SK-MEL-5 (cell line): Measurements from ENCODE around the gene MDK. TPM values are rescaled to one million over a fixed set of nuclear protein-coding genes. Genes with fewer than 3 reads are reported as not detected.
A peak's percentile ranks its signal among the peaks of the same experiment; 100 is the strongest.
"Not testable (repeated sequence)": the region's sequence is repeated elsewhere in the genome, so short reads cannot be mapped to it uniquely, and the experiment has no call there.

Source experiments
- DNase-seq: peaks from one replicate; pipeline ENCODE4 v3.0.0-alpha.2; 2016; ENCODE audit warnings: low read depth, low spot score
- in situ Hi-C: cut with HindIII; loops from 2 replicates; pipeline ENCODE4 v1.10.0; 2016; ENCODE audit warnings: low sequenced_read_pairs, high pct_unique_total_duplicates, low pct_unique_long_range_greater_than_20kb
- total RNA-seq: library from RNA; depleted of rRNA; stranded (reverse); fragments of >200 nt; shearing (Covaris generic); gene quantifications from 2 replicates; pipeline ENCODE4 v1.2.3, GENCODE V29; 2014

The MDK gene
- total RNA-seq, 1 experiment from 2014 or later: 4.7 TPM

- in situ Hi-C loops: no loop called here
- DNase-seq: peak; percentile 49
Observed at GRCh38 chr11:46363031-46363407, 18.4 kb upstream of the MDK start.

- peak; percentile 68 for DNase-seq
- in situ Hi-C loops: no loop called here
Observed at GRCh38 chr11:46363455-46364005, 17.9 kb upstream of the MDK start.

- DNase-seq: no peak
- in situ Hi-C loops: no loop called here
Observed at GRCh38 chr11:46364056-46364455, 17.4 kb upstream of the MDK start.

DNA sequence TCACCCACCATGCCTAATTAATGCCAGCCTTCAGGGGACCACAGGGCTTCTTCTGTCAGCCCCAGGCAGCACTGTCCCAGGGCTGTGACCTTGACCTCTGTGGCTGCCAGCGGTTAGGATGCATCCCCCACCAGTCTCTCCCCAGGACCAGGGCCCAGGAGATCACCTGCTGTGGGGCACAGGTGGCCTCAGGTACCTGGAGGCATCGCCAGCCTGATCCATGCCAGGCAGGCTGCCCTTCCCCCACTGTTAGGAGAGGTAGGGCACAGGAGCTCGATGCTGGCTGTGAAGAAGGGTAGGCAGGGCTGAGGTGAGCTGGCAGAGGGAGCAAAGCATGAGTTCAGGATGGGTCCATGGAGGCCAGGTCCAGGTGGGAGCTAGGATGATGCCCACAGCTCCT lies 16.7 kb upstream of the MDK start:
- in situ Hi-C loops: no loop called here
- DNase-seq: no peak

GRCh38 chr11:46366260-46366659 lies 15.2 kb upstream of the MDK start:
- in situ Hi-C loops: no loop called here
- DNase-seq: no peak

GRCh38 chr11:46366661-46367161 lies 14.8 kb upstream of the MDK start:
- in situ Hi-C loops: no loop called here
- no peak for DNase-seq

- peak; percentile 43 for DNase-seq
- in situ Hi-C loops: no loop called here
Observed at GRCh38 chr11:46367244-46367915, 14.1 kb upstream of the MDK start.

GRCh38 chr11:46367916-46368267 lies 13.6 kb upstream of the MDK start:
- in situ Hi-C loops: no loop called here
- DNase-seq: no peak

GRCh38 chr11:46369458-46370152 lies 11.9 kb upstream of the MDK start:
- DNase-seq: peak; percentile 78
- in situ Hi-C loops: no loop called here

DNA sequence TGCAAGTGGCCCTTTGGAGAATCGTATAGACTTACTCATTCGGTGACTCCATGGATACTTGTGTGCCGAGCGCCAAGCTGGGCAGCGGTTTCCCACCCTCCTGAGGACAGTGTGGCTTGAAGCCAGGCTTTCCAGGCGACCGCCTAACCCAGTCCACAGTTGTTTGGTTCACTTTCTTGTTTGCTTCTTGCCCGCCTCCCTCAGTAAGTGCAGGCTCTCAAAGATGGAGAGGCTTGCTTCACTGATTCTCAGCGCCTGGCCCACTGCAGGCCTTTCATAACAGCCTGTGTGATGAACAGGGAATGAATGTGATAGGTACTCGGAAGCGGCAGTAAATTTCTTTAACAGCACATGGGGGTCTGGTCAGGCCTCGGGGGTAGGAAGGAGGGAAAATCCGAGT lies 11.2 kb upstream of the MDK start:
- DNase-seq: no peak
- in situ Hi-C loops: no loop called here

DNA sequence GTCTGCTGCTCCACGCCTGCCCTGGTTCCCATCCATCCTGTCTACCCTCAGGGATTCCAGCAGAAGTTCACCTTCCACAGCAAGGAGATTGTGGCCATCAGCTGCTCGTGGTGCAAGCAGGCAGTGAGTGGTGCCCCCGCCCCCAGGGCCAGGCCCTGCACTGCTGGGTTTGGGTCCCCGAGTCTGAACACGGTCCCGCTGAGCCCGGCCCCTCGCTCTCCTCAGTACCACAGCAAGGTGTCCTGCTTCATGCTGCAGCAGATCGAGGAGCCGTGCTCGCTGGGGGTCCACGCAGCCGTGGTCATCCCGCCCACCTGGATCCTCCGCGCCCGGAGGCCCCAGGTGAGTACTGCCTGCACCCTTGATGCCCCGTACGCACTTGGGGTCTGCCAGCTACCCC lies 10.2 kb upstream of the MDK start:
- DNase-seq, in situ Hi-C loops: not testable (repeated sequence)

DNA sequence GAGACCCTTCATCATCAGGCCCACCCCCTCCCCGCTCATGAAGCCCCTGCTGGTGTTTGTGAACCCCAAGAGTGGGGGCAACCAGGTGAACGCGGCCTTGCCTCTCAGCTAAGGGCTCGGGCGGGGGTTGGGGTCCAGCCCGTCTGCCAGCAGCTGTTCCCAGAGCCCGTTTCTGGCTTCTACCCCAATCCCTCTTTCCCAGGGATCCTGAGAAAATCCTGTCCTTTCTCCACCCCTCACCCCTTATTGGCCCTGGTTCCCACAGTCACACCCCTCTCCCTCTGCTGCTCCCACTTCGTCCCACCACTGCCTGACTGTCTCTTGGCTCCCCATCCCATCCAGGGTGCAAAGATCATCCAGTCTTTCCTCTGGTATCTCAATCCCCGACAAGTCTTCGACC lies 9.4 kb upstream of the MDK start:
- in situ Hi-C loops: no loop called here
- DNase-seq: no peak

GRCh38 chr11:46372501-46372900 lies 9.0 kb upstream of the MDK start:
- in situ Hi-C loops: not testable (repeated sequence)

GRCh38 chr11:46373787-46374740 lies 7.4 kb upstream of the MDK start:
- no peak for DNase-seq

More at GRCh38 chr11:46372501-46372900, 9.0 kb upstream of the MDK start:
- not testable (repeated sequence) for DNase-seq

DNA sequence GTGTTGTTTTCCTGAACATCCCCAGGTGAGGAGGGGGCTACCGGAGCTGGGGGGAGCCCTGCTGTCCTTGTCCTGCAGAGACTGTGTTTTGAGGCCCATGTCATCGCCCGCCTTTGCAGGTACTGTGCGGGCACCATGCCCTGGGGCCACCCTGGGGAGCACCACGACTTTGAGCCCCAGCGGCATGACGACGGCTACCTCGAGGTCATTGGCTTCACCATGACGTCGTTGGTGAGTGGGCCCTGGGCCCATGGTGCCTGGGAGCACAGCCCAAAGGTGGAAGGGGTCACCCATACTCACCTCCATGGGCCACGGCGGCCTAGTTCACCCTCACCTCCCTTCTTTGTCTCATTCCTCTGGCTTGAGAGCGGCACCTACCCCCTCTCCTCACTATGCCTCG lies 6.7 kb upstream of the MDK start:
- in situ Hi-C loops: no loop called here
- DNase-seq: no peak

More at GRCh38 chr11:46373787-46374740, 7.4 kb upstream of the MDK start:
- in situ Hi-C loops: no loop called here

DNA sequence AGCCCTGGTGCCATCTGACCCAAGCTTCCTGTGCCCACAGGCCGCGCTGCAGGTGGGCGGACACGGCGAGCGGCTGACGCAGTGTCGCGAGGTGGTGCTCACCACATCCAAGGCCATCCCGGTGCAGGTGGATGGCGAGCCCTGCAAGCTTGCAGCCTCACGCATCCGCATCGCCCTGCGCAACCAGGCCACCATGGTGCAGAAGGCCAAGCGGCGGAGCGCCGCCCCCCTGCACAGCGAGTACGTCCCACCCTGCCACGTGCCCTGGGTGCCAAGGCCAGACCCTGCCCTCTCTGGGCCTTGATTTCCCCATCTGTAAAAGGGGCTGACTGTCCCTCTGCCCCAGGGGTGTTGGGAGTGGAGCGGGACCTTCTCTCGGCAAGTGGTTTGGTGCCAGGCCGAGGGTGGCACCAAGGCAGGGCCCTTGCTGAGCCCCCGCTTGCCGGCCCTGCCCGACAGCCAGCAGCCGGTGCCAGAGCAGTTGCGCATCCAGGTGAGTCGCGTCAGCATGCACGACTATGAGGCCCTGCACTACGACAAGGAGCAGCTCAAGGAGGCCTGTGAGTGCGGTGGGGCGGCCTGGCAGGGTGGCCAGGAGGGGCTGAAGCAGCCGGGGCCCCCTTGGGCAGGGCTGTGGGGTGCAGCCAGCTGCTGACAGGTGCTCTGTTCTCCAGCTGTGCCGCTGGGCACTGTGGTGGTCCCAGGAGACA lies 5.9 kb upstream of the MDK start:
- no peak for DNase-seq
- in situ Hi-C loops: no loop called here

DNA sequence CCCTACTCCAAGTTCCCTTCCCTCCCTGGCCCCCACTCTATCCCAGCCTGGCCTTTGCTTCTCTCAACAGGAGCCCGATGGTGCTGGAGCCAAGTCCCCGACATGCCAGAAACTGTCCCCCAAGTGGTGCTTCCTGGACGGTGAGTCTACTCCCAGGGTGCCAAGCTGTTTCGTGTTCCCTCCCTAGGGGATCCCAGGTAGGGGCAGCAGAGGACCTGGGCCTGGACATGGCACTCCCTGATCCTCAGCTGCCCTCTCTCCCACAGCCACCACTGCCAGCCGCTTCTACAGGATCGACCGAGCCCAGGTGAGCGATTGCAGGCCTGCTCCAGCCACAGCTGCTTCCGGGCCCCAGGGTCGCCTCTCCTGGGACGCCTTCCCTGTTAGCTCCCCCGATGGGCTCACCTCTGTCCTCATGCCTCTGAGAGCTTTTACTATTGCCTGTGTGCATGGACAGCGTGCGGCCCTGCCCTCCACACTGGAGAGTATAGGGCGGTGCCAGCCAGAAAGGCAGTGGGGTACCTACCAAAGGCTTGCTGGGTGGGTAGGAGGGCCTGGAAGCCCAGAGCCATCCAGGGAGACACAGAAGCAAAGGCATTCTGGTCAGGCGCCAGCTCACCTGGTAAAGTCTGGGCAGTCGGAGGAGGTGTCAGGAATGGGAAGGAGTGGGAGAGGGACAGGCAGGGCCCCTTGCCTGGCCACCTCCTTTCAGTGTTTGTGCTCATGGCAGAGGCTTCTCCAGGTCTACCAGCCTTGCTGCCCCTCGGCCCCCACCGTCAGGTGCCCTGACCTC lies 5.0 kb upstream of the MDK start:
- no peak for DNase-seq
- in situ Hi-C loops: no loop called here
